ENCODE measurements around the gene MLST8. TPM values are rescaled to one million over a fixed set of nuclear protein-coding genes. Genes with fewer than 3 reads are reported as not detected.

The MLST8 gene
- total RNA-seq, 1 experiment from 2014 or later = 58.7 TPM

GRCh38 chr16:2251296-2252111, 46.2 kb downstream of the MLST8 start, which contains the start of gene ECI1:
Gene ECI1 (minus strand): TSS chr16:2251587. CDS start chr16:2251566, 21 bp downstream.
- peak within 1 kb of the TSS; percentile 79 for H3K9ac ChIP-seq (ENCODE audit: low read length)
- H3K9me2 ChIP-seq (ENCODE audit: insufficient read depth) = no peaks in the 10 kb centered on the region
- no TSS peak for BruUV-seq (replicated peaks)
- no peaks in the 10 kb centered on the region for H3K9me3 ChIP-seq (ENCODE audit: control insufficient read depth in 1 of 2, insufficient read depth in 1 of 2, low read depth in 1 of 2, low read length in 2 of 2)
- DNase-seq (ENCODE audit: low read depth, low spot score) = peak; percentile 85
- intact Hi-C loops (cut with micrococcal nuclease) = loop anchor here (1.0 to 10.0 kb wide), 4 partner anchors 28 to 227 kb away; partner anchors contain the start of genes E4F1 and NHERF2
- peaks cover 2% of the 10 kb centered on the region; the same call in 1 of the 2 replicates for H4K20me1 ChIP-seq (ENCODE audit: insufficient read depth)
- CTCF ChIA-PET = interaction anchor here (0.8 to 2.7 kb wide), 6 partner anchors 28 to 250 kb away, joined by 3 to 24 read pairs (median 4); partner anchors contain the start of genes CASKIN1, E4F1, PGP and TRAF7
- H3K27ac ChIP-seq (ENCODE audit: low read depth, low read length) = peak within 1 kb of the TSS; percentile 89
- peak; percentile 89 for ATAC-seq
- H3K36me3 ChIP-seq (ENCODE audit: control insufficient read depth in 1 of 2, insufficient read depth in 2 of 2, low read length in 2 of 2) = peaks cover 25 to 34% of the 10 kb centered on the region in 2 experiments; a peak in 3 of 4 replicates
- H3K4me2 ChIP-seq (ENCODE audit: low read length) = peak within 1 kb of the TSS; percentile 84
- H3K4me3 ChIP-seq (replicated peaks in 1 of 2; ENCODE audit: low read depth in 1 of 2, low read length in 2 of 2) = peak within 1 kb of the TSS; percentile 66 to 75
- peaks cover 15 to 31% of the 10 kb centered on the region in 2 experiments for H3K4me1 ChIP-seq (ENCODE audit: control insufficient read depth in 1 of 2, insufficient read depth in 2 of 2, low read length in 2 of 2)
- peaks cover 63% of the 10 kb centered on the region for H3K79me2 ChIP-seq (ENCODE audit: insufficient read depth, low read length)
- RAD21 ChIA-PET (ENCODE audit: low non-redundant PET in 1 of 2, low total read pairs in 2 of 2, uncharacterized antibody in 2 of 2, unreplicated experiment in 2 of 2) = interaction anchor here in 1 of 2 experiments (0.5 to 1.4 kb wide), 2 partner anchors 57 to 280 kb away, joined by 3 to 5 read pairs; no protein-coding TSS in a partner anchor
- H3K27me3 ChIP-seq (ENCODE audit: insufficient read depth, low read length) = no peaks in the 10 kb centered on the region
- POLR2A ChIA-PET = interaction anchor here (0.7 to 2.8 kb wide), 15 partner anchors 9 to 660 kb away, joined by 3 to 21 read pairs (median 5); partner anchors contain the start of genes E4F1, FLYWCH1, NTHL1 and PGP
- no peak within 1 kb of the TSS for H2AFZ ChIP-seq (ENCODE audit: low read depth, low read length, poor library complexity, severe bottlenecking)
- peak; percentile 70 for TF ChIP-seq ZBTB33 (IDR thresholded peaks at IDR 0.05; ENCODE audit: extremely low read depth, insufficient replicate concordance, low read length)
- peak; percentile 46 for TF ChIP-seq TCF7L2 (IDR thresholded peaks at IDR 0.05; ENCODE audit: borderline replicate concordance, extremely low read depth, insufficient read depth, insufficient read length)
- TF ChIP-seq RAD21 (IDR thresholded peaks at IDR 0.05; ENCODE audit: low read depth) = peak; percentile 86
- TF ChIP-seq CBX3 (IDR thresholded peaks at IDR 0.05; ENCODE audit: low read depth) = no peak; the same call in 1 of the 2 replicates
- TF ChIP-seq CTCF (IDR thresholded peaks at IDR 0.05 in 2 of 3, conservative IDR thresholded peaks at IDR 0.05 in 1 of 3; ENCODE audit: borderline replicate concordance in 1 of 3, insufficient read depth in 1 of 3, low read depth in 2 of 3, low read length in 2 of 3) = peak; percentile 43 to 59 (median 49); a peak in 5 of 6 replicates
- no peak for TF ChIP-seq CEBPB (IDR thresholded peaks at IDR 0.05; ENCODE audit: low read depth)
- peak; percentile 94 for TF ChIP-seq YY1 (IDR thresholded peaks at IDR 0.05; ENCODE audit: extremely low read depth, insufficient replicate concordance, low read depth, low read length)
- peak; percentile 87 for TF ChIP-seq POLR2A (IDR thresholded peaks at IDR 0.05; ENCODE audit: borderline replicate concordance, extremely low read depth, insufficient read depth, insufficient read length)
- TF ChIP-seq ZNF274 (IDR thresholded peaks at IDR 0.05; ENCODE audit: low read depth, low read length) = no peak
- TF ChIP-seq SRF (IDR thresholded peaks at IDR 0.05; ENCODE audit: low read depth) = no peak
- no peak for TF ChIP-seq REST (IDR thresholded peaks at IDR 0.05; ENCODE audit: low read depth)
- peak; percentile 76 for TF ChIP-seq SIN3A (IDR thresholded peaks at IDR 0.05; ENCODE audit: low read depth)
- TF ChIP-seq SP1 (IDR thresholded peaks at IDR 0.05; ENCODE audit: low read depth) = no peak; the same call in 1 of the 2 replicates
- no peak for TF ChIP-seq EZH2 (IDR thresholded peaks at IDR 0.05)
- no peak for TF ChIP-seq EZH2phosphoT487 (IDR thresholded peaks at IDR 0.05; ENCODE audit: borderline replicate concordance)
- no peak for TF ChIP-seq FOSL1 (IDR thresholded peaks at IDR 0.05; ENCODE audit: low read depth)
- TF ChIP-seq ATF3 (IDR thresholded peaks at IDR 0.05) = no peak; the same call in 1 of the 2 replicates
